K562 (cell line): Measurements from ENCODE around the gene USP48. TPM values are rescaled to one million over a fixed set of nuclear protein-coding genes. Genes with fewer than 3 reads are reported as not detected.
A peak's percentile ranks its signal among the peaks of the same experiment; 100 is the strongest.

Source experiments
- ATF4 ChIP-seq: fragments of 450-650 bp; formaldehyde crosslinking; IDR thresholded peaks from 2 replicates; pipeline ENCODE4 v1.4.0; 2022; ENCODE audit warnings: mild to moderate bottlenecking, moderate library complexity
- ATF7 ChIP-seq: fragments of 450-650 bp; IDR thresholded peaks from 2 replicates; pipeline ENCODE4 v1.7.1; 2014; ENCODE audit warnings: mild to moderate bottlenecking, moderate library complexity
- HNRNPLL ChIP-seq: fragments of 200-400 bp; formaldehyde crosslinking; IDR thresholded peaks from 2 replicates; pipeline ENCODE4 v1.6.1; 2017; ENCODE audit warnings: low read length, low read depth, mild to moderate bottlenecking; ENCODE audit not compliant: poor library complexity, severe bottlenecking
- IRF2 ChIP-seq: sonication (generic); formaldehyde crosslinking; IDR thresholded peaks from 2 replicates; pipeline ENCODE4 v1.8.1; 2022; ENCODE audit warnings: mild to moderate bottlenecking, missing genetic modification reagents
- MCM5 ChIP-seq: fragments of 450-650 bp; IDR thresholded peaks from 2 replicates; pipeline ENCODE4 v1.6.1; 2016; ENCODE audit warnings: low read depth
- MCM7 ChIP-seq, 2 experiments: fragments of 450-650 bp; IDR thresholded peaks; 2 replicates each; pipeline ENCODE4 v1.6.1; 2016 to 2018
- PHF20 ChIP-seq: fragments of 450-650 bp; IDR thresholded peaks from 2 replicates; pipeline ENCODE4 v1.6.1; 2018; ENCODE audit not compliant: partially characterized antibody
- PML ChIP-seq: IDR thresholded peaks from 2 replicates; pipeline ENCODE4 v1.6.1; 2012; ENCODE audit warnings: low read length, inconsistent platforms
- PREB ChIP-seq: sonication (generic); formaldehyde crosslinking; IDR thresholded peaks from 2 replicates; pipeline ENCODE4 v1.8.1; 2023; ENCODE audit warnings: mild to moderate bottlenecking, missing genetic modification reagents
- SRSF7 ChIP-seq: fragments of 200-400 bp; formaldehyde crosslinking; optimal IDR thresholded peaks from 2 replicates; pipeline ENCODE3; 2017; ENCODE audit warnings: mild to moderate bottlenecking, low read depth, low read length
- SUPT5H ChIP-seq: fragments of 450-650 bp; IDR thresholded peaks from 2 replicates; pipeline ENCODE4 v1.6.1; 2016
- TBP ChIP-seq: optimal IDR thresholded peaks from 2 replicates; pipeline ENCODE3; 2011; ENCODE audit warnings: low read depth, low read length, improper control_type of control experiment
- TEAD1 ChIP-seq, 2 experiments: fragments of 450-650 bp in 1 of 2; sonication (generic) in 1 of 2; formaldehyde crosslinking; IDR thresholded peaks; 2 replicates each; pipeline versions ENCODE4 v1.4.0 to v1.8.0; 2020 to 2022; ENCODE audit warnings: mild to moderate bottlenecking in 2 of 2, missing genetic modification reagents in 1 of 2
- TFE3 ChIP-seq: fragments of 450-650 bp; formaldehyde crosslinking; IDR thresholded peaks from 2 replicates; pipeline ENCODE4 v1.4.0; 2020; ENCODE audit warnings: mild to moderate bottlenecking, mixed read lengths
- U2AF1 ChIP-seq: fragments of 200-400 bp; formaldehyde crosslinking; optimal IDR thresholded peaks from 2 replicates; pipeline ENCODE3; 2017; ENCODE audit warnings: mild to moderate bottlenecking, low read depth, low read length, moderate library complexity
- USF1 ChIP-seq: sonication (generic); formaldehyde crosslinking; IDR thresholded peaks from 2 replicates; pipeline ENCODE4 v1.9.0; 2022; ENCODE audit warnings: mild to moderate bottlenecking, missing genetic modification reagents
- ZBTB26 ChIP-seq: fragments of 450-650 bp; formaldehyde crosslinking; IDR thresholded peaks from 2 replicates; pipeline ENCODE4 v1.4.0; 2022; ENCODE audit warnings: missing genetic modification characterization
- ZMIZ1 ChIP-seq, 2 experiments: fragments of 150-350 bp in 1 of 2; IDR thresholded peaks; 2 replicates each; pipeline ENCODE4 v1.6.1; 2012 to 2016; ENCODE audit warnings: low read depth in 2 of 2, low read length in 2 of 2, mild to moderate bottlenecking in 1 of 2, moderate library complexity in 1 of 2
- polyA plus RNA-seq, 8 experiments: library from polyadenylated mRNA; depleted of rRNA in 4 of 8; stranded (reverse) in 5 of 8; unstranded in 3 of 8; fragments of >200 nt; fragmentation: Nextera tagmentation in 2 of 8; fragmentation: Illumina TruSeq in 1 of 8; extraction: Ambion mirVana in 2 of 8; extraction: Trizol in 1 of 8; gene quantifications; 2 replicates each; pipeline versions ENCODE4 v1.2.1 to v1.2.3, GENCODE V29; 2011 to 2014; ENCODE audit warnings: inconsistent platforms in 1 of 8, missing spikeins in 1 of 8
- total RNA-seq, 7 experiments: library from RNA; depleted of rRNA in 6 of 7; stranded (reverse); fragments of >200 nt in 6 of 7; fragmentation: Illumina TruSeq in 2 of 7; extraction: Trizol in 2 of 7; gene quantifications; 2 replicates each; pipeline versions ENCODE4 v1.2.1 to v1.2.3, GENCODE V29; 2011 to 2021; ENCODE audit warnings: low replicate concordance in 1 of 7

Gene USP48
- total and polyA plus RNA-seq, 9 of the 15 experiments (the other 6 are each of a cell fraction or from before 2014, with no cell fraction given): 23.3 to 123 (median 106) TPM

GRCh38 chr1:21783679-21784603, 992 bp upstream of the USP48 start (continued):
- TF ChIP-seq U2AF1 (no peak), PREB (CRISPR knock-in tag) (no peak; the same call in 1 of the 2 replicates), HNRNPLL (no peak), TFE3 (CRISPR knock-in tag) (no peak), ZMIZ1 (IDR thresholded peaks at IDR 0.05; ENCODE audit: low read depth in 2 of 2, low read length in 2 of 2) (0 out of 4 replicates have a peak, but pooled peaks of 1 of the 2 experiments have one; percentile 20), MCM7 (IDR thresholded peaks at IDR 0.05) (no peak), ATF4 (CRISPR knock-in tag) (peak; percentile 62), SUPT5H (no peak), ZBTB26 (CRISPR knock-in tag) (no peak; the same call in 1 of the 2 replicates), IRF2 (CRISPR knock-in tag) (no peak), TBP (no peak), USF1 (CRISPR knock-in tag) (no peak; the same call in 1 of the 2 replicates), PML (no peak), TEAD1 (CRISPR knock-in tag; IDR thresholded peaks at IDR 0.05) (no peak; a peak in 1 of 4 replicates), MCM5 (no peak), ATF7 (peak; percentile 8; the same call in 1 of the 2 replicates), PHF20 (peak; percentile 49), SRSF7 (no peak)
